Ascending aorta (tissue), 2 donors: Measurements from ENCODE around the gene CAVIN3. TPM values are rescaled to one million over a fixed set of nuclear protein-coding genes. Genes with fewer than 3 reads are reported as not detected.
A peak's percentile ranks its signal among the peaks of the same experiment; 100 is the strongest.

Experiments
- DNase-seq, 2 donors: peaks; one replicate each; pipeline ENCODE4 v3.0.0-alpha.2; 2019; ENCODE audit warnings: low spot score in 2 of 2
- H3K27ac ChIP-seq, 2 donors: fragments of 200-600 bp; sonication (generic); one replicate each; pipeline ENCODE4 v1.5.1; 2016 to 2017; ENCODE audit warnings: mild to moderate bottlenecking in 1 of 2
- H3K27me3 ChIP-seq: fragments of 200-600 bp; sonication (generic); one replicate; pipeline ENCODE4 v1.5.1; 2017
- H3K36me3 ChIP-seq, 2 donors: fragments of 200-600 bp; sonication (generic); one replicate each; pipeline ENCODE4 v1.5.1; 2016
- H3K4me1 ChIP-seq, 2 donors: fragments of 200-600 bp; sonication (generic); one replicate each; pipeline ENCODE4 v1.5.1; 2016 to 2017; ENCODE audit warnings: mild to moderate bottlenecking in 1 of 2
- H3K4me3 ChIP-seq, 2 donors: fragments of 200-600 bp; sonication (generic); one replicate each; pipeline ENCODE4 v1.5.1; 2016 to 2017; ENCODE audit warnings: mild to moderate bottlenecking in 1 of 2
- H3K9me3 ChIP-seq, 2 donors: fragments of 200-600 bp; sonication (generic); one replicate each; pipeline ENCODE4 v1.5.1; 2016
- CTCF ChIP-seq, 3 experiments: fragments of 200-600 bp in 2 of 3; fragments of 450-650 bp in 1 of 3; sonication (generic) in 2 of 3; IDR thresholded peaks; one replicate each; pipeline ENCODE4 v1.5.1; 2016 to 2019; ENCODE audit warnings: antibody characterized with exemption in 3 of 3, mild to moderate bottlenecking in 1 of 3, moderate library complexity in 1 of 3
- intact Hi-C: fragments of 100-400 bp; cut with DNase I; formaldehyde crosslinking; loops from one replicate; pipeline ENCODE4 v1.15.1; 2023
- total RNA-seq: library from RNA; depleted of rRNA; stranded (reverse); fragments of >200 nt; gene quantifications from one replicate; pipeline ENCODE4 v1.1.0, GENCODE V29; 2016

The CAVIN3 gene
- total RNA-seq, 1 donor from 2014 or later: 596 TPM

GRCh38 chr11:6323291-6323905, 3.1 kb upstream of the CAVIN3 start:
- Histone ChIP-seq H3K27me3 (no peaks in the 10 kb centered on the region), H3K4me3 (no peak overlapping the region), H3K9me3 (no peaks in the 10 kb centered on the region), H3K4me1 (peaks cover 2 to 19% of the 10 kb centered on the region in 2 donors), H3K36me3 (no peaks in the 10 kb centered on the region), H3K27ac (no peak overlapping the region)
- intact Hi-C loops: loop anchor here (10.0 kb wide), 1 partner anchor 639 kb away; the partner anchor contains the start of genes TRIM22 and TRIM5
- no peak for DNase-seq
- TF ChIP-seq CTCF (IDR thresholded peaks at IDR 0.05): no peak

DNA sequence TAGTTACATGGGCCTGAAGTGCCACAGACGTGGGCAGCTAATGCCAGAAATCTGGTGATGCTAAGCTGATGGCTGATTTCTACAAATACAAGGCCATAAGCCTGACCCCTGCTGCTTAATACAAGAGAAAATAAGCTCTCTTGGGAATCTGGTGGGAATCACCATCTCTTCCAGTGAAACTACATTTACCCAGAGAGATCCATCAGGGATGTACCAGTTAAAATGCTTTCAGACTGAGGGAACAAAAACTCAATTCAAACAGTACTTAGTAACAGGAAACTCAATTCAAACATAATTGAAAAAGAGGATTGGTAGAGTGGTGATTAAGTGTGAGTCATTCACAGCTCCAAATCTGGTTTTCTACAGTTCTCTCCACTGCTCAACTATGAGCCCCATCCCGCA, 1.7 kb upstream of the CAVIN3 start:
- Histone ChIP-seq H3K4me1 (peaks cover 12 to 26% of the 10 kb centered on the region in 2 donors), H3K9me3 (no peaks in the 10 kb centered on the region), H3K36me3 (peaks cover 0 to 2% of the 10 kb centered on the region in 2 donors), H3K27ac (peak overlapping the region; percentile 98 to 99), H3K4me3 (no peak overlapping the region), H3K27me3 (no peaks in the 10 kb centered on the region)
- intact Hi-C loops: loop anchor here (2.0 to 10.0 kb wide), 2 partner anchors 153 to 637 kb away; partner anchors contain the start of genes TRIM22 and TRIM5
- TF ChIP-seq CTCF (IDR thresholded peaks at IDR 0.05): no peak
- no peak for DNase-seq

DNA sequence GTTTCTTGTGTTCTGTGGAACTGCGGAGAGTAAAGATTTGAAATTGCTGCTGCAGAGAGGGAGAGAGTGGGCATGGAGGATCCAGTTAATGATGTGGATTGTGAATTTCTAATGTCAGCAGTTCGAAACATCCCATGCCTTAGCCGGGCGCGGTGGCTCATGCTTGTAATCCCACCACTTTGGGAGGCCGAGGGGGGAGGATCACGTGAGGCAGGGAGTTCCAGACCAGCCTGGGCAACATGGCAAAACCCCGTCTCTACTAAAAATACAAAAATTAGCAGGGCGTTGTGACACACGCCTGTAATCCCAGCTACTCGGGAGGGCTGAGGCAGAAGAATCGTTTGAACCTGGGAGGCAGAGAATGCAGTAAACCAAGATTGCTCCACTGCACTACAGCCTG, 1.1 kb upstream of the CAVIN3 start:
- no peaks in the 10 kb centered on the region for H3K9me3 ChIP-seq
- peak overlapping the region; percentile 98 to 99 for H3K27ac ChIP-seq
- intact Hi-C loops: loop anchor here (2.0 to 10.0 kb wide), 2 partner anchors 153 to 637 kb away; partner anchors contain the start of genes TRIM22 and TRIM5
- no peak for TF ChIP-seq CTCF (IDR thresholded peaks at IDR 0.05)
- no peaks in the 10 kb centered on the region for H3K27me3 ChIP-seq
- H3K4me1 ChIP-seq: peaks cover 12 to 32% of the 10 kb centered on the region in 2 donors
- peak overlapping the region; percentile 76 to 79 for H3K4me3 ChIP-seq
- no peak for DNase-seq
- peaks cover 0 to 2% of the 10 kb centered on the region in 2 donors for H3K36me3 ChIP-seq

- DNase-seq: peak; percentile 75 to 96
- H3K9me3 ChIP-seq: no peaks in the 10 kb centered on the region
- H3K27ac ChIP-seq: peak overlapping the region; percentile 98 to 99
- H3K4me1 ChIP-seq: peaks cover 12 to 32% of the 10 kb centered on the region in 2 donors
- peaks cover 0 to 2% of the 10 kb centered on the region in 2 donors for H3K36me3 ChIP-seq
- peak overlapping the region; percentile 76 to 79 for H3K4me3 ChIP-seq
- intact Hi-C loops: loop anchor here (1.0 to 10.0 kb wide), 7 partner anchors 37 to 635 kb away; partner anchors contain the start of genes FHIP1B, SMPD1, TAF10 and TRIM22
- H3K27me3 ChIP-seq: no peaks in the 10 kb centered on the region
- TF ChIP-seq CTCF (IDR thresholded peaks at IDR 0.05): no peak
These were observed 444 bp downstream of the CAVIN3 start for GRCh38 chr11:6319704-6320410.

- TF ChIP-seq CTCF (IDR thresholded peaks at IDR 0.05): no peak
- intact Hi-C loops: loop anchor here (1.0 to 5.0 kb wide), 5 partner anchors 38 to 293 kb away; partner anchors contain the start of genes FHIP1B, SMPD1 and TAF10
- H3K36me3 ChIP-seq: peaks cover 0 to 2% of the 10 kb centered on the region in 2 donors
- H3K27ac ChIP-seq: peak overlapping the region; percentile 98 to 99
- DNase-seq: peak; percentile 11 to 75
- peak overlapping the region; percentile 76 to 79 for H3K4me3 ChIP-seq
- H3K27me3 ChIP-seq: no peaks in the 10 kb centered on the region
- peaks cover 12 to 32% of the 10 kb centered on the region in 2 donors for H3K4me1 ChIP-seq
- no peaks in the 10 kb centered on the region for H3K9me3 ChIP-seq
These were observed 1.1 kb downstream of the CAVIN3 start for GRCh38 chr11:6319001-6319703.
